ENCODE data around the gene EMX1.

Gene EMX1

DNA sequence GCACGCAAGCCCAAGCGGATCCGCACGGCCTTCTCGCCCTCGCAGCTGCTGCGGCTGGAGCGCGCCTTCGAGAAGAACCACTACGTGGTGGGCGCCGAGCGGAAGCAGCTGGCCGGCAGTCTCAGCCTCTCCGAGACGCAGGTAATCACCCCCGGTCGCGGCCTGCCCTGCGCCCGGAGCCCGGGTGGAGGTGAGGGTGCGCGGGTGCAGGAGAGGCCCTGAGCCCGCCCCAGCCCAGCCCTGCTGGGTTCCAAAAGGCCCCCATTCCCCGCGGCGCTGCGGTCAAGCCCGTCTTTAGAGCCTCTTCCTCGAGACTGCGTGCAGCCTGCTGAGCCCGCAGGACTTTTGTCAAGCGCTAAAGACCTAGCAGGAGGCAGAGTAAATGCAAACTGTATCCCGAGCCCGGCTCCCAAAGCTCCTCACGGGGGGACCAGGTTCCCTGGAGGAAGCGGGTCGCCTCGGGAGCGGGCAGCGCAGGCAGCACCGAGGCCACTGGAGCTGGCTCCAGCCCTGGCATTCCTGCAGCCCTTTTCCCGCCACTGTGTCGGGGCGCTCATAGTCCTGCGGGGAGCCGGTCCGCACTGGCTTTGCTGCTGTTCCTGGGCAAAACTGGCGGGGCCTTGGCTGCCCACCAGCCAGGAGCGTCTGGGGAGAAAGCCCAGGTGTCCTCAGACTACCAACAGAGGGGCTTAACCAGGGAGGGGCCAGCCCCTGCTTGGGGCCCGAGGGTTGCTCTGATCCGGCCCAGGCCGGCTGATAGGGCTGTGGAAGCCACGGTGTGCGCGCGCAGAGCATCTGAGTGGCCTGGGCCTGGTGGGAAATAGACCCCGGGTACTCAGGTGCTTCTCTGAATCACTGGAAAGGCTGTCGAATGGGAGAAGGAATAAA lies 7.3 kb downstream of the EMX1 start:
- DNase-seq (ENCODE audit: low spot score), result peak; percentile 62

DNA sequence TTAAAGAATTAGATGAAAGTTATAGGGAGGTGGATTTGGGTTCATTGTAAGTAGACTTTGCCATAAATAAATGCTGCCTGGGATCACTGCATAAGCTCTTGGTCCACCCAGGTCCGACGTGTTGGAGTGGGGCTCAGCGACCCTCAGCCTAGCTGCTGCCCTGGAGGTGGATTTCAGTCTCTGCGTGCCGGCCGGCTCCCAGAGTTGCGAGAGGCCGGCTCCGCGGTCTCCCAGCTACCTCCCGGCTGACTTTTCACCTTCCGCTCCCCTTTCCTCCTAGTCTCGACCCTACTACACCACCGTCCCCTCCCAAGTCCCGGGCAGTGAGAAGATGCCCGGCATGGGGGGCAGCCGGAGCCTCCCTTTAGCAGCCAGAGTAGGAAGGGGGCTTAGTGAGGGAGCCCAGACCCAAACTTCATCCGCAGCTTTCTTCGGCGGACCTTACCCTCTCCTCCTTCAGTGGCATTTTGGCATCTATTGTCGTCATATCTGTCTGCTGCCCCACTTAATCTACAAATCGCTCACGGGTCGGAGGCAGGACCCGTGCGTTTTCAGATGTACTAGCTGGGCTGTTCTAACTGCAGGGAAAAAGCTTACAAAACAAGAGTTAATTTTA lies 8.1 kb downstream of the EMX1 start:
- DNase-seq (ENCODE audit: low spot score), result peak; percentile 57

- peak; percentile 6 for DNase-seq (ENCODE audit: low spot score)
Measured at GRCh38 chr2:72926368-72926767, 9.0 kb downstream of the EMX1 start.

DNA sequence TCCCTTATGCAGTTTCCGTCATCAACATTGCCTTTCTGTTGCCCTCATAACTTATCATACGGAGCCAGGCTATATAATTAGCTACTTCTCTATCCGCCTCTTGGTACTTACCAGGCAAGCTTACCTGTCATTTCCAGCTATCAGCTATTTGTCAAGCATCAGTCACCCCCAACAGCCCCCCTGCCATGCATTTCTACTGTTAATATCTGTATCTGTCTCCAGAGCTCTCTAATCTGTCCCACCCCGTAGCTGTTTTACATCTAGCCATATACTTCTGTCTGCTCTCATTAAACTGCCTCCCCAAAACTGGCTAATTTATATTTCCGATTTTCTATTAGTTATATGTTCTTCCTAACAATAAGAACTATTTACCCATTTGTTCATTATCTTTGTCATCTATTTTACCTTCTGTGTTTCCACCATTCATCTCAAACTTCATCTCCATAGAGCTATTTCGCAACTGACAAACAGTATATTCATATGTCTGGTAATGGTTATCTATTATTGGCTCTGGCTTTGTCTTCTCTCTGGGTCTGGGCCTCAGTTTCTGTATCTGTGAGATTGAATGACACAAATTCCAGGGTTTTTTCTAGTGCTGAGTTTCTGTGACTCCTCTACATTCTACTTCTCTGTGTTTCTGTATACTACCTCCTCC lies 9.6 kb downstream of the EMX1 start:
- DNase-seq (ENCODE audit: low spot score), result peak; percentile 57

DNA sequence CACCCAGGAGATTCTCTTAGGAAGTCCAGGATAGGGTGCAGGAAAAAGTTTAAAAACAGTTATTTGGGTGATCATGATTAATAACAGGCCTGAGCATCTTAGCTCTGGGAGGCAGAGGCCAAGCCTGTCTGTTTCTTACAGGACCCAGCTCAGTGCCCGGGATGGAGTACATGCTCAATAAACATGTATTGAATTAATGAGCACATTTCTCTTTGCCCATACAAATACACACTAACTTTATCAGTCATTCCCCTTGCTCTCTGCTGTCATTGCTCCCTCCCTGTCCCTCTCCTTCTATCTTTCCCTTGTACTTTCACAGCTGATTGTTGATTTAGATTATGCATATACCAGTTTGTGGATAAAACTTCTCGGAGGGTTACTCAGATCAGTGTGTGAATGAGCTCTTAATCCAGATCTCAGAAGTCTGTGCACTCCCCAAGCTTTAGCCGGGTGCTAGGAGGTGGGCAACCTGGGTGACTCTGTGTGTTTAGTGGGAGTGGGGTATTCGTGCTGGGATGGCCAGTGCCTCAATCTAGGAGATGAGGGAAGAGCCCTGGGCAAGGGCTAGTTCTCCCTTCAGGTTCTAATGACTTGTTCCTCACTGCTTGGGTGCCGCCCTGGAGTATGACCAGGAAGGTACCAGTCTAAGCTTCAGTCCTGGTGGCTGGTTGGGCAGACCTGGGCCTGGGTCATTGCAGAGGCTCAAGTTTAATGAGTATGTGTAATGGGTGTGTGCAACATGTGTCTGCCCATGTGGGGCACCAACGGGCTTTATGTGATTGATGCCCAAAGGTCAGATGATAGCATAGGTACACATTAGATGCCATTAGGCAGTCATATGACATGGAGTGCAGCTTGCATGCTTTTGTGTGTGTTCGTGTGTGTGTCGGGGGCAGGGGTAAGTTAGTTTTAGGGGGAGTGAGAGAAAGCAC lies 10.6 kb downstream of the EMX1 start:
- peak; percentile 37 for DNase-seq (ENCODE audit: low spot score)

DNA sequence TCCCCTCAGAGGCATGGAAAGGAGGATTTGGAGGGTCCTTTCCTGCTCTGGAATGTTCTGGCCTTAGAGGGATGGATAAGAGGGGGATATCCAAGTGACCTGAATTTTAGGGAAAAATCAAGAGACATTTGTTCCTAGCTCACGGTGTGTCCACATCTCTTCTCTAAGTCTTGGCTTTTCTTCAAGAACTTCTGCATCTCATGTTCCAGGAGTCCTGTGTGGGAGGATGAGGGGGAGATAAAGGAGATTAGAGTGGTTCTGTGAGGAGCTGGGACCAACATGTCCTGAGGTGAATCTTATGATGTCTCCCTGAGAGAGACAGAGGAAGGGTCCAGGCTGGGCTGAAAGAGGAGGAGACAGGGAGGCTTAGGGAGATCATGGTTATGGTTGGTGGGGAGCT lies 11.7 kb downstream of the EMX1 start:
- no peak for DNase-seq (ENCODE audit: low spot score)

- DNase-seq (ENCODE audit: low spot score), result peak; percentile 49
Measured at GRCh38 chr2:72931280-72931910, 14.1 kb downstream of the EMX1 start.

DNA sequence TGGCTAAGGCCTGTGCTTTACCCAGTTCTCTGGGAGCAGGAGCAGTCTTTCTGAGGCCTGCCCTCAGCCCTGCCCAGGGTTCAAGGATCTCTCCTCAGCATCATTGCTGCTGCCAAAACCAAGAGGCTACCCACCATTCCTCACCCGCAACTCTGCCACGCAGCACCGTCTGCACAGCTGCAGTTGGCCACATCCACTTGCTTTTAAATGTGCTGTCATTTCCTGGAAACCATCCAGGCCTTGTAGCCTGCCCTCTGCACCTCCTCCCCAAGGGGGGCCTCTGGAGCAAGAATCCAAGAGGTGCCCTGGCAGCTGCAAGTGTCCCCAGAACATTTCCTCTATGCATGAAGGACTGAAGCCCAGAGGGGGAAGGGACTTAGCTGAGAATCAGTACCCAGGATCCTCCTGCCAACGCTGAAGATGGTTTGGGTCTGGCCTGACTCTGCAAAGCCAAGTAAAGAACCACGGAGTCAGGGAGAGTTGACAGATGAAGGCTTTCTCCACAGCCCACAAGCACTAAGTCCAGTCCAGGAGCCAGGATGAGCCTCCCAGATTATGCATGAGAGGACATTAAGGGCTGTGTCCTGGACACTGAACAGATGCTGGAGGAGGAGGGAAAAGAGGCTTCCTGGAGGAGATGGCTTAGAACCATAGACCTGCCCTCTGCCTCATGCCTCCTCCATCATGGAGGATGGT lies 14.9 kb downstream of the EMX1 start:
- no peak for DNase-seq (ENCODE audit: low spot score)

- DNase-seq (ENCODE audit: low spot score), result no peak
Measured at GRCh38 chr2:72932805-72933204, 15.5 kb downstream of the EMX1 start.

DNA sequence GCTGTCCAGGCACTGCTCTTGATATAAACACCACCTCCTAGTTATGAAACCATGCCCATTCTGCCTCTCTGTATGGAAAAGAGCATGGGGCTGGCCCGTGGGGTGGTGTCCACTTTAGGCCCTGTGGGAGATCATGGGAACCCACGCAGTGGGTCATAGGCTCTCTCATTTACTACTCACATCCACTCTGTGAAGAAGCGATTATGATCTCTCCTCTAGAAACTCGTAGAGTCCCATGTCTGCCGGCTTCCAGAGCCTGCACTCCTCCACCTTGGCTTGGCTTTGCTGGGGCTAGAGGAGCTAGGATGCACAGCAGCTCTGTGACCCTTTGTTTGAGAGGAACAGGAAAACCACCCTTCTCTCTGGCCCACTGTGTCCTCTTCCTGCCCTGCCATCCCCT lies 15.9 kb downstream of the EMX1 start:
- no peak for DNase-seq (ENCODE audit: low spot score)

DNA sequence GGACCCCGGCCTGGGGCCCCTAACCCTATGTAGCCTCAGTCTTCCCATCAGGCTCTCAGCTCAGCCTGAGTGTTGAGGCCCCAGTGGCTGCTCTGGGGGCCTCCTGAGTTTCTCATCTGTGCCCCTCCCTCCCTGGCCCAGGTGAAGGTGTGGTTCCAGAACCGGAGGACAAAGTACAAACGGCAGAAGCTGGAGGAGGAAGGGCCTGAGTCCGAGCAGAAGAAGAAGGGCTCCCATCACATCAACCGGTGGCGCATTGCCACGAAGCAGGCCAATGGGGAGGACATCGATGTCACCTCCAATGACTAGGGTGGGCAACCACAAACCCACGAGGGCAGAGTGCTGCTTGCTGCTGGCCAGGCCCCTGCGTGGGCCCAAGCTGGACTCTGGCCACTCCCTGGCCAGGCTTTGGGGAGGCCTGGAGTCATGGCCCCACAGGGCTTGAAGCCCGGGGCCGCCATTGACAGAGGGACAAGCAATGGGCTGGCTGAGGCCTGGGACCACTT lies 16.4 kb downstream of the EMX1 start:
- DNase-seq (ENCODE audit: low spot score), result no peak

GRCh38 chr2:72934683-72935610 lies 17.6 kb downstream of the EMX1 start:
- DNase-seq (ENCODE audit: low spot score), result no peak

DNA sequence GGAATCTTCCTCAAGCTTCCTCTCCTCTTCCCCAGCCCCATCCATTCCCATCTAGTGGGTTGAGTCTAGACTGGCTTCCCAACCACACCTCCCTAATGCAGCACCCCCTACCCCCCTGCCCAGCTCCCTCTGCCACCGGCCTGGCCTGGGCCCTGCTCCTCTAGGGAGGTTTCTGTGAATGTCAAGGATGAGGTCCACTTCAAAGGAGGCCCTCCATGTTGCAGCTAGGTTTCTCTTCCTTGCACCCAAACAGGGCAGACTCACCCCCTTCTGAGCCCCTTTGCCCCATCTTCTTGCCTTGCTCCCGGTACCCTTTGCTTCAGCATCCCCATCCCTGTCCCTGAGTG lies 18.3 kb downstream of the EMX1 start:
- no peak for DNase-seq (ENCODE audit: low spot score)

GRCh38 chr2:72936660-72937355 lies 19.5 kb downstream of the EMX1 start:
- DNase-seq (ENCODE audit: low spot score), result no peak

DNA sequence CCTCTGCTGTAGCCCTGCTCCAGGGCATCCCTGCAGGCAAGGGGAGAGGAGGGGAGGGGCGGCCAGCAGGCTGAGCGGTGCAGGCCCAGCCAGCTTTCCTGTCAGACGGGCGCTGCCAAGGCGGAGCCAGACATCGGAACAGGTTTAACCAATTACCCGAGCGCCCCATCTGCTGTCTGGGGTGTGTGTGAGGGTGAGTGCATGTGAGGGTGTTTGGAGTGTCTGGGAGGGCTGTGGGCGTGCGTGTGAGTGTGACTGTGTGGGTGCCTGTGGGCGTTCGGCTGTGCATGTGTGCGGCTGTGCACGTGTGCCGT lies 20.0 kb downstream of the EMX1 start:
- no peak for DNase-seq (ENCODE audit: low spot score)

- no peak for DNase-seq (ENCODE audit: low spot score)
Measured at GRCh38 chr2:72938455-72938854, 21.1 kb downstream of the EMX1 start.

DNA sequence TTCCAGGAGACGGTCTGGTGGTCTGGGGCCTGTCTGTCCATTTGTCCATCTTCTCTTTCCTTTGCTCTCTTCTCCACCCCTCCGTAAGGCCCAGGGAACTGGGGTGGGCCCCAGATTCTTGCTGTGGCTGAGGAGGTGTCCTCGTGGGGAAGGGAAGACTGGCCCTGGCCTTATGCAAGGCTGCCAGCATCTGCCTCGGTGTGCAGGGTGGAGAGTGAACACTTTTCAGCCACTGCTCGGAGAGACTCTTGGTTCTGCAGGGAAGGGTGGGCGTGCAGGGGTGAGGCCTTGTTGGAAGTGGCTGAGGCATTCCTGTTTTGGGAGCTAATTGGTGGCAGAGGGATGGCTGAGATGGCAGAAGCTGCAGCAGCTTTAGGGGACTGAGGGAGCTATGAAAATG lies 23.0 kb downstream of the EMX1 start:
- DNase-seq (ENCODE audit: low spot score), result no peak

GRCh38 chr2:72940786-72941185 lies 23.5 kb downstream of the EMX1 start:
- no peak for DNase-seq (ENCODE audit: low spot score)

DNA sequence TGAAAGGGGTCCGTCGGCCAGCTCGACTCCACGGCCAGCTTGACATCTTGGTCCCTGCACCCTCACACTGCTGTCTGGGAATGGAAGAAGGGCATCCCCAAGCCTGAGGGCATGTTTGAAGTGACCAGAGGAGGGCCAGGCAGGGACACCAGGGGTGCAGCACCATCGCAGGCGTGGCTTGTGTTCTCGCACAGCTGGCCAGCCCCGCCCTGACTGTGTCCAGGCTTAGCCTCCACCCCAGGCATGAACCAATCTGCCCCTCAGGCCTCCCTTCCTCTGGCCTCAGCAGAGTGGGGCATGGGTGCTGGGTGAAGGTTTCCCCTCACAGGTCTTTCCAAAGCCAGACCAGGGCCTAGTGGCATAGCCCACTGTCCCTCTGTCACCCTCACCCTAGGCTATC lies 25.0 kb downstream of the EMX1 start:
- no peak for DNase-seq (ENCODE audit: low spot score)

Measured in left forelimb (tissue), 1 donor.